SU-DHL-6 (cell line): ENCODE measurements around the gene TACO1.

Experiments used
- EZH2phosphoT487 ChIP-seq: fragments of 200-600 bp; sonication (generic), shearing (Covaris generic); conservative IDR thresholded peaks from 2 replicates; pipeline ENCODE4 v1.6.1; 2018; ENCODE audit warnings: mild to moderate bottlenecking, antibody characterized with exemption, low read length, moderate library complexity, mixed read lengths
- TF ChIP-seq, protein P1 (sequence below): fragments of 200-600 bp; sonication (generic); IDR thresholded peaks from one replicate; pipeline ENCODE4 v1.5.1; 2017; ENCODE audit warnings: antibody characterized with exemption, mild to moderate bottlenecking, low read length, moderate library complexity; ENCODE audit not compliant: insufficient read depth, poor library complexity, severe bottlenecking

DNA sequence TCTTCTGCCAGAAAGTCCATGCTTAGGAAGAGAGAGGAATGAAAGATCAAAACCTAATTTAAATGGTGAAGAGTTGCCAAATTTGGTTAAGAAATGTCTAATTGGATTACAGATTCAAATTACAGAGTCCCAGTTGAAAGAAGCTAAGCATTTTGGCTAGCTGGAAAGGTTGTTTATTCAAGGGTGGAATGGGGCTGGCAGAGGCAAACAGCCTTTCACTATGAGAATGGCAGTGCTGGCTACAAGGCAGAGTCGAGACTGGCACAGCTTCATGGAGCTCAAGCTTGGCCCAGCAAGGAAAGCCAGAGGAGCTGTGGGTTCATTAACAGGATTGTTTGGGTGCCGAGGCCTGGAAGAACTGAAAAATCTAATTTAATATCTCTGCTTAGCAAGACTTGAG is 35.1 kb downstream of the TACO1 start:
- TF ChIP-seq, protein P1, sequence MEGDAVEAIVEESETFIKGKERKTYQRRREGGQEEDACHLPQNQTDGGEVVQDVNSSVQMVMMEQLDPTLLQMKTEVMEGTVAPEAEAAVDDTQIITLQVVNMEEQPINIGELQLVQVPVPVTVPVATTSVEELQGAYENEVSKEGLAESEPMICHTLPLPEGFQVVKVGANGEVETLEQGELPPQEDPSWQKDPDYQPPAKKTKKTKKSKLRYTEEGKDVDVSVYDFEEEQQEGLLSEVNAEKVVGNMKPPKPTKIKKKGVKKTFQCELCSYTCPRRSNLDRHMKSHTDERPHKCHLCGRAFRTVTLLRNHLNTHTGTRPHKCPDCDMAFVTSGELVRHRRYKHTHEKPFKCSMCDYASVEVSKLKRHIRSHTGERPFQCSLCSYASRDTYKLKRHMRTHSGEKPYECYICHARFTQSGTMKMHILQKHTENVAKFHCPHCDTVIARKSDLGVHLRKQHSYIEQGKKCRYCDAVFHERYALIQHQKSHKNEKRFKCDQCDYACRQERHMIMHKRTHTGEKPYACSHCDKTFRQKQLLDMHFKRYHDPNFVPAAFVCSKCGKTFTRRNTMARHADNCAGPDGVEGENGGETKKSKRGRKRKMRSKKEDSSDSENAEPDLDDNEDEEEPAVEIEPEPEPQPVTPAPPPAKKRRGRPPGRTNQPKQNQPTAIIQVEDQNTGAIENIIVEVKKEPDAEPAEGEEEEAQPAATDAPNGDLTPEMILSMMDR: no peak
- no peak for TF ChIP-seq EZH2phosphoT487
